HG03064 (cell line): Measurements from ENCODE around the gene KANSL1.
"Not testable (repeated sequence)": the region's sequence is repeated elsewhere in the genome, so short reads cannot be mapped to it uniquely, and the experiment has no call there.

Experiments
- ATAC-seq: cut with Tn5 transposase; IDR thresholded peaks from one replicate; pipeline ENCODE4 v1.9.1; 2021; ENCODE audit warnings: low read depth; ENCODE audit not compliant: unreplicated experiment

Gene KANSL1

DNA sequence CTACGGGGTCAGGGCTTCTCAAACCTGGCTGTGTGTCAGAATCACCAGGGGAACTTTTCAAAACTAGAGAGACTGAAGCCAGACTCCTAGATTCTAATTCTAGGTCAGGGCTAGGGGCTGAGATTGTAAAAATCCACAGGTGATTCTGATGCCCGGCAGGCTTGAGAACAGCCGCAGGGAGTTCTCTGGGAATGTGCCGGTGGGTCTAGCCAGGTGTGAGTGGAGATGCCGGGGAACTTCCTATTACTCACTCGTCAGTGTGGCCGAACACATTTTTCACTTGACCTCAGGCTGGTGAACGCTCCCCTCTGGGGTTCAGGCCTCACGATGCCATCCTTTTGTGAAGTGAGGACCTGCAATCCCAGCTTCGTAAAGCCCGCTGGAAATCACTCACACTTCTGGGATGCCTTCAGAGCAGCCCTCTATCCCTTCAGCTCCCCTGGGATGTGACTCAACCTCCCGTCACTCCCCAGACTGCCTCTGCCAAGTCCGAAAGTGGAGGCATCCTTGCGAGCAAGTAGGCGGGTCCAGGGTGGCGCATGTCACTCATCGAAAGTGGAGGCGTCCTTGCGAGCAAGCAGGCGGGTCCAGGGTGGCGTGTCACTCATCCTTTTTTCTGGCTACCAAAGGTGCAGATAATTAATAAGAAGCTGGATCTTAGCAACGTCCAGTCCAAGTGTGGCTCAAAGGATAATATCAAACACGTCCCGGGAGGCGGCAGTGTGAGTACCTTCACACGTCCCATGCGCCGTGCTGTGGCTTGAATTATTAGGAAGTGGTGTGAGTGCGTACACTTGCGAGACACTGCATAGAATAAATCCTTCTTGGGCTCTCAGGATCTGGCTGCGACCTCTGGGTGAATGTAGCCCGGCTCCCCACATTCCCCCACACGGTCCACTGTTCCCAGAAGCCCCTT lies 183.3 kb downstream of the KANSL1 start:
- ATAC-seq, result no peak

DNA sequence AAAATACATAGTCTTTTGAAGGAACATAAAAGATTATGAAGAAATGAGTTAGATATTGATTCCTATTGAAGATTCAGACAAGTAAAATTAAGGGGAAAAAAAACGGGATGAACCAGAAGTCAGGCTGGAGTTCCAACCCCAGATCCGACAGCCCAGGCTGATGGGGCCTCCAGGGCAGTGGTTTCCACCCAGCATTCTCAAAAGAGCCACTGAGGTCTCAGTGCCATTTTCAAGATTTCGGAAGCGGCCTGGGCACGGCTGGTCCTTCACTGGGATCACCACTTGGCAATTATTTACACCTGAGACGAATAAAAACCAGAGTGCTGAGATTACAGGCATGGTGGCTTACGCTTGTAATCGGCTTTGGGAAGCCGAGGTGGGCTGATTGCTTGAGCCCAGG lies 184.6 kb downstream of the KANSL1 start:
- no peak for ATAC-seq

GRCh38 chr17:46007461-46007965 lies 185.7 kb downstream of the KANSL1 start:
- no peak for ATAC-seq

DNA sequence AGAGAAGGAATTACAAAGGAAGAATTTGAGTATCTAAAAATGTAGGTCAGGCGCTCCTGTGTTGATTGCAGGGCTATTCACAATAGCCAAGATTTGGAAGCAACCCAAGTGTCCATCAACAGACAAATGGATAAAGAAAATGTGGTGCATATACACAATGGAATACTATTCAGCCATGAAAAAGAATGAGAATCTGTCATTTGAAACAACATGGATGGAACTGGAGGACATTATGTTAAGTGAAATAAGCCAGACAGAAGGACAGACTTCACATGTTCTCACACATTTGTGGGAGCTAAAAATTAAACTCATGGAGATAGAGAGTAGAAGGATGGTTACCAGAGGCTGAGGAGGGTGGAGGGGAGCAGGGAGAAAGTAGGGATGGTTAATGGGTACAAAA lies 187.1 kb downstream of the KANSL1 start:
- ATAC-seq, result not testable (repeated sequence)

DNA sequence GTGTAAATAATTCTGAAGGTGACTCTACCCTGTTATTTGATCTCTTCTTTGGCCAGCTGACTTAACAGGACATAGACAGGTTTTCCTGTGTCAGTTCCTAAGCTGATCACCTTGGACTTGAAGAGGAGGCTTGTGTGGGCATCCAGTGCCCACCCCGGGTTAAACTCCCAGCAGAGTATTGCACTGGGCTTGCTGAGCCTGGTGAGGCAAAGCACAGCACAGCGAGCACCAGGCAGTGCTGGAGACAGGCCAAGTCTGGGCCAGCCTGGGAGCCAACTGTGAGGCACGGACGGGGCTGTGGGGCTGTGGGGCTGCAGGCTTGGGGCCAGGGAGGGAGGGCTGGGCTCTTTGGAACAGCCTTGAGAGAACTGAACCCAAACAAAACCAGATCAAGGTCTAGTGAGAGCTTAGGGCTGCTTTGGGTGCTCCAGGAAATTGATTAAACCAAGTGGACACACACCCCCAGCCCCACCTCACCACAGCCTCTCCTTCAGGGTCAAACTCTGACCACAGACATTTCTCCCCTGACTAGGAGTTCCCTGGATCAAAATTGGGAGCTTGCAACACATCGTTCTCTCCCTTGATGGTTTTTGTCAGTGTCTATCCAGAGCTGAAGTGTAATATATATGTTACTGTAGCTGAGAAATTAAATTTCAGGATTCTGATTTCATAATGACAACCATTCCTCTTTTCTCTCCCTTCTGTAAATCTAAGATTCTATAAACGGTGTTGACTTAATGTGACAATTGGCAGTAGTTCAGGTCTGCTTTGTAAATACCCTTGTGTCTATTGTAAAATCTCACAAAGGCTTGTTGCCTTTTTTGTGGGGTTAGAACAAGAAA lies 189.1 kb downstream of the KANSL1 start:
- no peak for ATAC-seq

GRCh38 chr17:46002973-46003316 lies 190.3 kb downstream of the KANSL1 start:
- ATAC-seq, result no peak

DNA sequence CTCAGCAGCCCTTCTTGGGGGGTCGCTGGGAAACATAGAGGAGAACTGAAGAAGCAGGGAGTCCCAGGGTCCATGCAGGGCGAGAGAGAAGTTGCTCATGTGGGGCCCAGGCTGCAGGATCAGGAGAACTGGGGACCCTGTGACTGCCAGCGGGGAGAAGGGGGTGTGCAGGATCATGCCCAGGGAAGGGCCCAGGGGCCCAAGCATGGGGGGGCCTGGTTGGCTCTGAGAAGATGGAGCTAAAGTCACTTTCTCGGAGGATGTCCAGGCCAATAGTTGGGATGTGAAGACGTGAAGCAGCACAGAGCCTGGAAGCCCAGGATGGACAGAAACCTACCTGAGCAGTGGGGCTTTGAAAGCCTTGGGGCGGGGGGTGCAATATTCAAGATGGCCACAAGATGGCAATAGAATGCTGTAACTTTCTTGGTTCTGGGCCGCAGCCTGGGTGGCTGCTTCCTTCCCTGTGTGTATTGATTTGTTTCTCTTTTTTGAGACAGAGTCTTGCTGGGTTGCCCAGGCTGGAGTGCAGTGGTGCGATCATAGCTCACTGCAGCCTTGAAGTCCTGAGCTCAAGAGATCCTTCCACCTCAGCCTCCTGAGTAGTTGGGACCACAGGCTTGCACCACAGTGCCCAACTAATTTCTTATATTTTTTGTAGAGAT lies 190.8 kb downstream of the KANSL1 start:
- ATAC-seq, result no peak

GRCh38 chr17:46001390-46002310 lies 191.6 kb downstream of the KANSL1 start:
- no peak for ATAC-seq

DNA sequence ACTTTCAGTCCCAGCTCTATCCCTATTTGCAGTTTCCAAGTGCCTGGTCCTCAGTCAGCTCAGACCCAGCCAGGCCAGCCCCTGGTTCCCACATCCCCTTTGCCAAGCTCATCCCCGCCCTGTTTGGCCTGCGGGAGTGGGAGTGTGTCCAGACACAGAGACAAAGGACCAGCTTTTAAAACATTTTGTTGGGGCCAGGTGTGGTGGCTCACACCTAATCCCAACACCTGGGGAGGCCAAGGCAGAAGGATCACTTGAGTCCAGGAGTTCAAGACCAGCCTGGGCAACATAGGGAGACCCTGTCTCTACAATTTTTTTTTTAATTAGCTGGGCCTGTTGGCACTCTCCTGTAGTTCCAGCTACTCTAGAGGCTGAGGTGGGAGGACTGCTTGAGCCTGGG lies 192.5 kb downstream of the KANSL1 start:
- no peak for ATAC-seq

GRCh38 chr17:46000292-46000691 lies 192.9 kb downstream of the KANSL1 start:
- ATAC-seq, result no peak

- no peak for ATAC-seq
These were observed 193.3 kb downstream of the KANSL1 start for GRCh38 chr17:45999900-46000290.

- ATAC-seq, result no peak
These were observed 194.0 kb downstream of the KANSL1 start, which contains the start of gene STH for GRCh38 chr17:45998987-45999899. Gene STH (plus strand): TSS chr17:45999250. CDS start chr17:45999280, 30 bp downstream.

- ATAC-seq, result no peak
These were observed 195.6 kb downstream of the KANSL1 start for GRCh38 chr17:45997624-45998023.

GRCh38 chr17:45997166-45997565 lies 196.1 kb downstream of the KANSL1 start:
- no peak for ATAC-seq

- no peak for ATAC-seq
These were observed 196.8 kb downstream of the KANSL1 start for GRCh38 chr17:45996282-45996937.

DNA sequence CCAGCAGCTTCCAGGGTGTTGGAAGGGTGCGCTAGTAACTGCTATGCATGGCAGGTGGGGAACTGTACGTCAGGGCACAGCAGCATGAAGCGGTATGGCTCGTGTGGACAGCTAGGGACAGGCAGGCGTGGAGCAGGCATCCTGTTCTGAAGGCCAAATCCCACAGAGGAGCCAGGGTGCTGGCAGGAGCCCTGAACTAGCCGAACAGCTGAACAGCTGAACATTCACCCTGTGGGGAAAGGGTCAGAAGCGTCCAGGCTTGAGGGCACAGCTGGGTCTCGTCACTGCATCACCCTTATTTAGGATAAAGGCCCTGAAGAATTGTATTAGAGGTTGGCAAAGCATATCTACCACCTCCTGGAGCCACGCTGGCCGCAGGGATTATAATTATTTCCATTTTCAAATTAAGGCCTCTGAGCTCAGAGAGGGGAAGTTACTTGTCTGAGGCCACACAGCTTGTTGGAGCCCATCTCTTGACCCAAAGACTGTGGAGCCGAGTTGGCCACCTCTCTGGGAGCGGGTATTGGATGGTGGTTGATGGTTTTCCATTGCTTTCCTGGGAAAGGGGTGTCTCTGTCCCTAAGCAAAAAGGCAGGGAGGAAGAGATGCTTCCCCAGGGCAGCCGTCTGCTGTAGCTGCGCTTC lies 197.5 kb downstream of the KANSL1 start:
- ATAC-seq, result no peak

DNA sequence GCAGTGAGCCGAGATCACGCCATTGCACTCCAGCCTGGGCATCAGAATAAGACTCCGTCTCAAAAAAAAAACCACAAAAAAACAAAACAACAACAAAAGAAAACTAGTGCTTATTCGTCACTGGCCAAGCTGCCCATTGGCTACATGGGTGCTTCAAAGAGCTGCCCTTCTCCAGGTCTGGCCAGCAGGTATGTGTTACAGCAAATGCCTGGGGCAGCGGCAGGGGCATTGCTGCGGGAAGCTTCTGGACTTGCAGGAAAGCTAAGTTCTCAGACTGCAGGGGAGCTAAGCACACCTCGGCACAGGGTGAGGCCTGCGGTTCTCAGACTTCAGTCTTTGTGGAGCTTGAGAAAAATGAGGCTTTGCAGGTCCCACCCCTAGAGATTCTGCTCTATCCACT lies 198.2 kb downstream of the KANSL1 start:
- ATAC-seq, result no peak
